Ovary (tissue), 9 donors: Measurements from ENCODE around the gene SPACDR. TPM values are rescaled to one million over a fixed set of nuclear protein-coding genes. Genes with fewer than 3 reads are reported as not detected.

Experiments
- DNase-seq, 5 donors: peaks; one replicate each; pipeline ENCODE4 v3.0.0-alpha.2; 2019 to 2020
- H3K27ac ChIP-seq, 2 donors: fragments of 200-600 bp; one replicate each; pipeline versions ENCODE4 v1.5.1 to v1.8.0; 2019 to 2022
- H3K27me3 ChIP-seq: fragments of 200-600 bp; one replicate; pipeline ENCODE4 v1.8.0; 2022
- H3K36me3 ChIP-seq: fragments of 200-600 bp; sonication (generic); one replicate; pipeline ENCODE4 v1.5.1; 2019
- H3K4me1 ChIP-seq: one replicate; pipeline ENCODE4 v1.8.1; 2013; ENCODE audit warnings: mild to moderate bottlenecking, moderate library complexity; ENCODE audit not compliant: insufficient read depth
- H3K4me3 ChIP-seq: fragments of 200-600 bp; sonication (generic); one replicate; pipeline ENCODE4 v1.5.1; 2017
- H3K9me3 ChIP-seq, 2 donors: fragments of 200-600 bp in 1 of 2; sonication (generic) in 1 of 2; one replicate each; pipeline versions ENCODE4 v1.5.1 to v1.8.1; 2013 to 2019; ENCODE audit warnings: mild to moderate bottlenecking in 1 of 2, moderate library complexity in 1 of 2
- CTCF ChIP-seq, 3 donors: fragments of 450-650 bp in 2 of 3; fragments of 200-600 bp in 1 of 3; IDR thresholded peaks; one replicate each; pipeline versions ENCODE4 v1.5.1 to v1.8.0; 2016 to 2022; ENCODE audit warnings: antibody characterized with exemption in 3 of 3, mild to moderate bottlenecking in 1 of 3
- EP300 ChIP-seq: sonication (generic); formaldehyde crosslinking; IDR thresholded peaks from one replicate; pipeline ENCODE4 v1.6.1; 2017; ENCODE audit warnings: antibody characterized with exemption
- POLR2A ChIP-seq: fragments of 450-650 bp; IDR thresholded peaks from one replicate; pipeline ENCODE4 v1.6.1; 2017; ENCODE audit warnings: antibody characterized with exemption, mild to moderate bottlenecking, moderate library complexity
- WGBS, 3 donors: extraction: QIAGEN DNeasy Blood & Tissue Kit in 1 of 3; methylation state at CpG; one replicate each; pipeline versions ENCODE4 v1.1.5 to v1.1.7; 2013 to 2017; 5-methylcytosine and 5-hydroxymethylcytosine counted together
- intact Hi-C, 4 donors: fragments of 100-400 bp; cut with DNase I; formaldehyde crosslinking; loops; one replicate each; pipeline versions ENCODE4 v1.11.0 to v1.15.1; 2022 to 2023
- polyA plus RNA-seq, 2 donors: library from polyadenylated mRNA; stranded (reverse); fragments of 200-250 nt in 1 of 2; fragments of 350-450 nt in 1 of 2; fragmentation: Illumina TruSeq in 1 of 2; extraction: RNeasy Lipid Tissue Mini Kit (QIAGEN cat#74804) in 1 of 2; gene quantifications; one replicate each; pipeline ENCODE4 v1.2.3, GENCODE V29; 2013 to 2014
- total RNA-seq, 7 donors: library from RNA; depleted of rRNA in 2 of 7; stranded (reverse); fragments of >200 nt in 2 of 7; fragmentation: NEBNext Ultra II Directional in 3 of 7; extraction: Animal tissue kit (Norgen Biotek cat#: 25700) in 3 of 7; gene quantifications; one replicate each; pipeline versions ENCODE4 v1.1.0 to v1.2.4, GENCODE V29; 2016 to 2023
- donor health status: DM: no; HTN: no; CAD: no; lungs with moderate emphysema.
- donor health status: DM: no; HTN: no; CAD: no.
- donor health status: Bipolar disorder and iron deficiency.
- donor health status: DM: yes; HTN: yes; CAD: no.
- donor health status: DM: no; HTN: no; CAD: no.
- donor health status: DM: yes; HTN: yes; CAD: no.

SPACDR gene
- total and polyA plus RNA-seq, 9 donors, result 0.25 to 3.0 (median 0.78) TPM; not detected in 1

- no peaks in the 10 kb centered on the region for H3K27me3 ChIP-seq
- peak overlapping the region; percentile 61 to 76 for H3K27ac ChIP-seq
- 0 to 3% (median 1%) methylated on average over 8 to 16 of the region's 16 CpGs for WGBS, 3 donors
- H3K9me3 ChIP-seq, result no peaks in the 10 kb centered on the region
- no peaks in the 10 kb centered on the region for H3K36me3 ChIP-seq
- intact Hi-C loops, result loop anchor here in 3 of 4 donors (5.0 to 10.0 kb wide), 4 partner anchors 79 to 607 kb away; partner anchors contain the start of genes TRIP6 (in 2 of the 3), SLC12A9 (in 1 of the 3) and TRIM56 (in 1 of the 3)
- peak in 3 of 5 donors; percentile 53 to 61 (median 54) for DNase-seq
- TF ChIP-seq POLR2A (no peak), EP300 (no peak), CTCF (IDR thresholded peaks at IDR 0.05) (no peak)
- H3K4me3 ChIP-seq, result peak overlapping the region; percentile 98
- peaks cover 10% of the 10 kb centered on the region for H3K4me1 ChIP-seq
Measured at GRCh38 chr7:100477871-100478267, 13.8 kb upstream of the SPACDR start.

GRCh38 chr7:100476903-100477870, 13.1 kb upstream of the SPACDR start:
- Histone ChIP-seq H3K4me3 (peak overlapping the region; percentile 98), H3K9me3 (no peaks in the 10 kb centered on the region), H3K27ac (peak overlapping the region; percentile 61 to 76), H3K4me1 (peaks cover 10% of the 10 kb centered on the region), H3K36me3 (no peaks in the 10 kb centered on the region), H3K27me3 (no peaks in the 10 kb centered on the region)
- intact Hi-C loops, result loop anchor here in 3 of 4 donors (5.0 to 10.0 kb wide), 4 partner anchors 80 to 608 kb away; partner anchors contain the start of genes TRIP6 (in 2 of the 3), SLC12A9 (in 1 of the 3) and TRIM56 (in 1 of the 3)
- TF ChIP-seq POLR2A (no peak), EP300 (no peak), CTCF (IDR thresholded peaks at IDR 0.05) (no peak)
- 7 to 8% (median 8%) methylated on average over 22 to 30 of the region's 30 CpGs for WGBS, 3 donors
- DNase-seq, result peak in 4 of 5 donors; percentile 45 to 62 (median 58)

- 9 to 16% (median 14%) methylated on average over 6 of the region's 6 CpGs for WGBS, 3 donors
- no peak for TF ChIP-seq POLR2A
- no peak for TF ChIP-seq EP300
- no peak for TF ChIP-seq CTCF (IDR thresholded peaks at IDR 0.05)
- Histone ChIP-seq H3K4me1 (peaks cover 10% of the 10 kb centered on the region), H3K36me3 (no peaks in the 10 kb centered on the region), H3K27me3 (no peaks in the 10 kb centered on the region), H3K27ac (peak overlapping the region; percentile 22 to 76), H3K9me3 (no peaks in the 10 kb centered on the region), H3K4me3 (peak overlapping the region; percentile 98)
- DNase-seq, result peak in 1 of 5 donors; percentile 50
- intact Hi-C loops, result loop anchor here in 3 of 4 donors (5.0 to 10.0 kb wide), 4 partner anchors 81 to 609 kb away; partner anchors contain the start of genes TRIP6 (in 2 of the 3), SLC12A9 (in 1 of the 3) and TRIM56 (in 1 of the 3)
Measured at GRCh38 chr7:100476101-100476780, 12.2 kb upstream of the SPACDR start.

GRCh38 chr7:100475549-100475948, 11.5 kb upstream of the SPACDR start:
- 40 to 44% (median 44%) methylated on average over 9 of the region's 9 CpGs for WGBS, 3 donors
- H3K27ac ChIP-seq, result peak overlapping the region; percentile 22 to 76
- peaks cover 10% of the 10 kb centered on the region for H3K4me1 ChIP-seq
- no peak for TF ChIP-seq EP300
- no peak for TF ChIP-seq CTCF (IDR thresholded peaks at IDR 0.05)
- TF ChIP-seq POLR2A, result no peak
- intact Hi-C loops, result loop anchor here in 3 of 4 donors (5.0 to 10.0 kb wide), 4 partner anchors 82 to 609 kb away; partner anchors contain the start of genes TRIP6 (in 2 of the 3), SLC12A9 (in 1 of the 3) and TRIM56 (in 1 of the 3)
- H3K27me3 ChIP-seq, result no peaks in the 10 kb centered on the region
- H3K9me3 ChIP-seq, result no peaks in the 10 kb centered on the region
- H3K4me3 ChIP-seq, result peak overlapping the region; percentile 5
- H3K36me3 ChIP-seq, result no peaks in the 10 kb centered on the region
- DNase-seq, result peak in 3 of 5 donors; percentile 39 to 57 (median 51)
